NCI-H1694 (cell line): ENCODE measurements around the gene NMNAT3.
"Not testable (repeated sequence)": the region's sequence is repeated elsewhere in the genome, so short reads cannot be mapped to it uniquely, and the experiment has no call there.

Experiments
- DNase-seq: peaks from one replicate; lab custom pipeline; 2025; lab: John Stamatoyannopoulos, UW

Gene NMNAT3

GRCh38 chr3:139634111-139634635, 43.6 kb downstream of the NMNAT3 start:
- DNase-seq: no peak

GRCh38 chr3:139633511-139633910, 44.3 kb downstream of the NMNAT3 start:
- DNase-seq: no peak

- no peak for DNase-seq
These were observed 47.2 kb downstream of the NMNAT3 start for GRCh38 chr3:139630542-139630941.

- DNase-seq: no peak
These were observed 48.7 kb downstream of the NMNAT3 start for GRCh38 chr3:139629033-139629432.

GRCh38 chr3:139627759-139628158, 50.0 kb downstream of the NMNAT3 start:
- DNase-seq: no peak

- DNase-seq: no peak
These were observed 57.3 kb downstream of the NMNAT3 start for GRCh38 chr3:139620438-139620837.

- DNase-seq: no peak
These were observed 58.3 kb downstream of the NMNAT3 start for GRCh38 chr3:139619484-139619883.

GRCh38 chr3:139617672-139618268, 60.0 kb downstream of the NMNAT3 start:
- no peak for DNase-seq

- DNase-seq: no peak
These were observed 66.2 kb downstream of the NMNAT3 start for GRCh38 chr3:139611528-139611927.

GRCh38 chr3:139610886-139611285, 66.9 kb downstream of the NMNAT3 start:
- DNase-seq: no peak

- DNase-seq: no peak
These were observed 68.8 kb downstream of the NMNAT3 start for GRCh38 chr3:139608924-139609323.

GRCh38 chr3:139608108-139608380, 69.7 kb downstream of the NMNAT3 start:
- DNase-seq: no peak

GRCh38 chr3:139607257-139608107, 70.3 kb downstream of the NMNAT3 start:
- DNase-seq: no peak

- no peak for DNase-seq
These were observed 75.8 kb downstream of the NMNAT3 start for GRCh38 chr3:139602003-139602402.

GRCh38 chr3:139601191-139601961, 76.4 kb downstream of the NMNAT3 start:
- peak; percentile 6 for DNase-seq

- DNase-seq: peak; percentile 48
These were observed 79.8 kb downstream of the NMNAT3 start for GRCh38 chr3:139597947-139598346.

- not testable (repeated sequence) for DNase-seq
These were observed 86.6 kb downstream of the NMNAT3 start for GRCh38 chr3:139591186-139591585.

GRCh38 chr3:139588450-139588849, 89.3 kb downstream of the NMNAT3 start:
- DNase-seq: peak; percentile 44

GRCh38 chr3:139587797-139588196, 90.0 kb downstream of the NMNAT3 start:
- no peak for DNase-seq

GRCh38 chr3:139586420-139587017, 91.3 kb downstream of the NMNAT3 start:
- no peak for DNase-seq

- DNase-seq: no peak
These were observed 92.0 kb downstream of the NMNAT3 start for GRCh38 chr3:139585820-139586219.

GRCh38 chr3:139583651-139584050, 94.1 kb downstream of the NMNAT3 start:
- DNase-seq: not testable (repeated sequence)
